Measurements from ENCODE around the gene PCDHGB7.

- TF ChIP-seq YY1 (IDR thresholded peaks at IDR 0.05) (no peak), CTCF (IDR thresholded peaks at IDR 0.05; ENCODE audit: low read depth, low read length, missing input control) (peak; percentile 32), ATF3 (IDR thresholded peaks at IDR 0.05) (no peak), RAD21 (IDR thresholded peaks at IDR 0.05) (peak; percentile 21 to 59)
Observed at GRCh38 chr5:141420855-141421488, 3.5 kb downstream of the PCDHGB7 start, which contains the start of gene PCDHGA11.

All from liver (tissue), 3 donors.